Adrenal gland (tissue), 12 donors: ENCODE measurements around the gene ZNF837. TPM values are rescaled to one million over a fixed set of nuclear protein-coding genes. Genes with fewer than 3 reads are reported as not detected.
A peak's percentile ranks its signal among the peaks of the same experiment; 100 is the strongest.

Source experiments
- DNase-seq, 7 donors: peaks; one replicate each; pipeline ENCODE4 v3.0.0-alpha.2; 2019 to 2020
- H3K27ac ChIP-seq, 5 donors: fragments of 200-600 bp; sonication (generic) in 4 of 5; 1 replicate in 3 of 5; 2 replicates in 2 of 5; pipeline versions ENCODE4 v1.5.1 to v1.8.0; 2016 to 2020; ENCODE audit warnings: mild to moderate bottlenecking in 1 of 5
- H3K27me3 ChIP-seq: fragments of 200-600 bp; 2 replicates; pipeline ENCODE4 v1.8.0; 2021
- H3K36me3 ChIP-seq, 2 donors: fragments of 200-600 bp; replicated peaks in 1 of 2; 1 replicate in 1 of 2; 2 replicates in 1 of 2; pipeline versions ENCODE4 v1.5.1 to v1.8.0; 2018 to 2022
- H3K4me1 ChIP-seq, 2 donors: fragments of 200-600 bp; replicated peaks in 1 of 2; 1 replicate in 1 of 2; 2 replicates in 1 of 2; pipeline versions ENCODE4 v1.5.1 to v1.8.0; 2018 to 2021
- H3K4me3 ChIP-seq, 4 donors: fragments of 200-600 bp; sonication (generic) in 3 of 4; one replicate each; pipeline ENCODE4 v1.5.1; 2016 to 2018
- H3K9me3 ChIP-seq, 3 donors: fragments of 200-600 bp; sonication (generic) in 1 of 3; replicated peaks in 1 of 3; 1 replicate in 2 of 3; 2 replicates in 1 of 3; pipeline versions ENCODE4 v1.5.1 to v1.8.0; 2016 to 2021
- POLR2A ChIP-seq, 2 donors: fragments of 450-650 bp; IDR thresholded peaks; one replicate each; pipeline ENCODE4 v1.6.1; 2017; ENCODE audit warnings: antibody characterized with exemption in 2 of 2, mild to moderate bottlenecking in 2 of 2, moderate library complexity in 1 of 2
- WGBS, 4 donors: extraction: QIAGEN DNeasy Blood & Tissue Kit in 2 of 4; methylation state at CpG; one replicate each; pipeline versions ENCODE4 v1.1.5 to v1.1.7; 2013 to 2017; 5-methylcytosine and 5-hydroxymethylcytosine counted together
- intact Hi-C, 2 donors: fragments of 100-400 bp; cut with DNase I; formaldehyde crosslinking; loops; one replicate each; pipeline versions ENCODE4 v1.14.1 to v1.15.0; 2022 to 2023
- polyA plus RNA-seq, 3 donors: library from polyadenylated mRNA; stranded (reverse); fragments of 200-250 nt in 2 of 3; fragments of 350-450 nt in 1 of 3; fragmentation: Illumina TruSeq in 1 of 3; extraction: RNeasy Lipid Tissue Mini Kit (QIAGEN cat#74804) in 1 of 3; gene quantifications; one replicate each; pipeline ENCODE4 v1.2.3, GENCODE V29; 2013 to 2014
- total RNA-seq, 9 donors: library from RNA; depleted of rRNA in 4 of 9; stranded (reverse); fragments of >200 nt in 4 of 9; fragments of 120-200 nt in 1 of 9; fragmentation: NEBNext Ultra II Directional in 1 of 9; extraction: Animal tissue kit (Norgen Biotek cat#: 25700) in 1 of 9; gene quantifications; one replicate each; pipeline versions ENCODE4 v1.1.0 to v1.2.4, GENCODE V29; 2013 to 2023
- TF ChIP-seq, protein P1 (sequence below), 6 experiments: fragments of 450-650 bp in 4 of 6; fragments of 200-600 bp in 2 of 6; sonication (generic) in 1 of 6; IDR thresholded peaks; 1 replicate in 5 of 6; 2 replicates in 1 of 6; pipeline versions ENCODE4 v1.5.1 to v1.8.0; 2016 to 2021; ENCODE audit warnings: antibody characterized with exemption in 6 of 6, mild to moderate bottlenecking in 2 of 6, moderate library complexity in 1 of 6
- donor health status: healthy with polysubstance abuse.
- donor health status: Bipolar disorder and iron deficiency.
- donor health status: DM: yes; HTN: yes; CAD: no.
- donor health status: DM: no; HTN: no; CAD: no.
- donor health status: DM: no; HTN: no; CAD: no.
- donor health status: DM: yes; HTN: yes; CAD: no.

Gene ZNF837
- total and polyA plus RNA-seq, 12 donors = 0.09 to 10.5 (median 4.6) TPM

GRCh38 chr19:58362272-58362994 is 18.4 kb downstream of the ZNF837 start, which contains the start of gene ZNF497:
ZNF497 (minus strand) TSS chr19:58362751; CDS start chr19:58357635, 5,116 bp downstream.
- intact Hi-C loops = no loop called here
- WGBS, 4 donors = 0 to 1% (median 0%) methylated on average over 16 to 74 of the region's 74 CpGs
- peak; percentile 96 to 98 (median 97) for DNase-seq
- peak within 1 kb of the TSS; percentile 39 to 68 (median 45) for H3K4me3 ChIP-seq
- peak within 1 kb of the TSS; percentile 64 to 92 (median 78) for H3K27ac ChIP-seq
- TF ChIP-seq, protein P1, sequence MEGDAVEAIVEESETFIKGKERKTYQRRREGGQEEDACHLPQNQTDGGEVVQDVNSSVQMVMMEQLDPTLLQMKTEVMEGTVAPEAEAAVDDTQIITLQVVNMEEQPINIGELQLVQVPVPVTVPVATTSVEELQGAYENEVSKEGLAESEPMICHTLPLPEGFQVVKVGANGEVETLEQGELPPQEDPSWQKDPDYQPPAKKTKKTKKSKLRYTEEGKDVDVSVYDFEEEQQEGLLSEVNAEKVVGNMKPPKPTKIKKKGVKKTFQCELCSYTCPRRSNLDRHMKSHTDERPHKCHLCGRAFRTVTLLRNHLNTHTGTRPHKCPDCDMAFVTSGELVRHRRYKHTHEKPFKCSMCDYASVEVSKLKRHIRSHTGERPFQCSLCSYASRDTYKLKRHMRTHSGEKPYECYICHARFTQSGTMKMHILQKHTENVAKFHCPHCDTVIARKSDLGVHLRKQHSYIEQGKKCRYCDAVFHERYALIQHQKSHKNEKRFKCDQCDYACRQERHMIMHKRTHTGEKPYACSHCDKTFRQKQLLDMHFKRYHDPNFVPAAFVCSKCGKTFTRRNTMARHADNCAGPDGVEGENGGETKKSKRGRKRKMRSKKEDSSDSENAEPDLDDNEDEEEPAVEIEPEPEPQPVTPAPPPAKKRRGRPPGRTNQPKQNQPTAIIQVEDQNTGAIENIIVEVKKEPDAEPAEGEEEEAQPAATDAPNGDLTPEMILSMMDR (IDR thresholded peaks at IDR 0.05) = peak in 3 of 6 experiments; percentile 10 to 19 (median 19)
- peak in 1 of 2 donors; percentile 66 for TF ChIP-seq POLR2A (IDR thresholded peaks at IDR 0.05)
- H3K27me3 ChIP-seq = no peaks in the 10 kb centered on the region
- H3K9me3 ChIP-seq = no peaks in the 10 kb centered on the region
- H3K4me1 ChIP-seq = peaks cover 4 to 7% of the 10 kb centered on the region in 2 donors
- H3K36me3 ChIP-seq = no peaks in the 10 kb centered on the region

- 2 to 6% (median 4%) methylated on average over 19 to 28 of the region's 28 CpGs for WGBS, 4 donors
- peak; percentile 43 to 80 (median 57) for DNase-seq
- H3K27ac ChIP-seq = peak overlapping the region; percentile 64 to 92 (median 78)
- H3K27me3 ChIP-seq = peaks cover 5% of the 10 kb centered on the region
- intact Hi-C loops = no loop called here
- H3K4me3 ChIP-seq = peak overlapping the region; percentile 39 to 68 (median 45)
- H3K36me3 ChIP-seq = no peaks in the 10 kb centered on the region
- no peak for TF ChIP-seq POLR2A (IDR thresholded peaks at IDR 0.05)
- TF ChIP-seq, protein P1 (IDR thresholded peaks at IDR 0.05) = peak in 1 of 6 experiments; percentile 1
- H3K4me1 ChIP-seq = peaks cover 4 to 10% of the 10 kb centered on the region in 2 donors
- H3K9me3 ChIP-seq = no peaks in the 10 kb centered on the region
These were observed 18.9 kb downstream of the ZNF837 start for GRCh38 chr19:58361900-58362271.

- TF ChIP-seq, protein P1 (IDR thresholded peaks at IDR 0.05) = no peak
- no peak for TF ChIP-seq POLR2A (IDR thresholded peaks at IDR 0.05)
- whole genome bisulfite sequencing, 4 donors = 59 to 79% (median 69%) methylated on average over 4 to 19 of the region's 19 CpGs
- intact Hi-C loops = no loop called here
- no peak overlapping the region for H3K27ac ChIP-seq
- peaks cover 21% of the 10 kb centered on the region for H3K27me3 ChIP-seq
- peaks cover 4 to 16% of the 10 kb centered on the region in 2 donors for H3K4me1 ChIP-seq
- no peak for DNase-seq
- no peak overlapping the region for H3K4me3 ChIP-seq
- no peaks in the 10 kb centered on the region for H3K36me3 ChIP-seq
- no peaks in the 10 kb centered on the region for H3K9me3 ChIP-seq
These were observed 23.2 kb downstream of the ZNF837 start for GRCh38 chr19:58357481-58358145.

DNA sequence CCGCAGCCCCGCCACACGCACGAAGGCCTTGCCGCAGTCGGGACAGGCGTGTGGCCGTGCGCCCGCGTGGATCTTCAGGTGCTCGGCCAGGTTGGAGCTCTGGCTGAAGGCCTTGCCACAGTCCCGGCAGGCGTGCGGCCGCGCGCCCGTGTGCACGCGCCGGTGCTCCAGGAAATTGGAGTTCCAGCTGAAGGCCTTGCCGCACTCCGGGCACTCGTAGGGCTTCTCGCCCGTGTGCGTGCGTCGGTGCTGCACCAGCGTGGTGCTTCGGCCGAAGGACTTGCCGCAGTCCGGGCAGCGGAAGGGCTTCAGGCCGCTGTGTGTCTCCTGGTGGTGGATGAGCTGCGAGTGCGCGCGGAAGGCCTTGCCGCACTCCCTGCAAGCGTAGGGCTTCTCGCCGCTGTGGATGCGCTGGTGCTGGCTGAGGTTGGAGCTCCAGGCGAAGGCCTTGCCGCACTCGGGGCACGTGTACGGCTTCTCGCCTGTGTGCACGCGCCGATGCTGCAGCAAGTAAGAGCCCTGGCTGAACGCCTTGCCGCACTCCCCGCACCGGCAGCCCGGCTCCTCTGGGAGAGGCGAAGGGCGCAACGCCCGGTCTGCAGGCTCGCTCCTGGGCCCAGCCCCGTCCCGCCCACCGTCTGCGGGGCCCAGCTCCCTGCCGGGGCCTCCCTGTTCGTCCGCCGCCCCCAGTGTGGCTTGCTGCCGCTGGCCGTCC is 23.9 kb downstream of the ZNF837 start:
- H3K4me3 ChIP-seq = peak overlapping the region in 1 of 4 donors; percentile 22
- intact Hi-C loops = no loop called here
- peaks cover 21% of the 10 kb centered on the region for H3K27me3 ChIP-seq
- DNase-seq = no peak
- peaks cover 4 to 15% of the 10 kb centered on the region in 2 donors for H3K4me1 ChIP-seq
- no peaks in the 10 kb centered on the region for H3K36me3 ChIP-seq
- no peak overlapping the region for H3K27ac ChIP-seq
- no peak for TF ChIP-seq POLR2A (IDR thresholded peaks at IDR 0.05)
- TF ChIP-seq, protein P1 (IDR thresholded peaks at IDR 0.05) = no peak
- 24 to 60% (median 40%) methylated on average over 1 to 75 of the region's 75 CpGs for WGBS, 4 donors
- no peaks in the 10 kb centered on the region for H3K9me3 ChIP-seq
